ENCODE data around the gene CACNA1H. TPM values are rescaled to one million over a fixed set of nuclear protein-coding genes. Genes with fewer than 3 reads are reported as not detected.

Gene CACNA1H
- total RNA-seq, 1 donor from 2014 or later = 0.02 TPM

DNA sequence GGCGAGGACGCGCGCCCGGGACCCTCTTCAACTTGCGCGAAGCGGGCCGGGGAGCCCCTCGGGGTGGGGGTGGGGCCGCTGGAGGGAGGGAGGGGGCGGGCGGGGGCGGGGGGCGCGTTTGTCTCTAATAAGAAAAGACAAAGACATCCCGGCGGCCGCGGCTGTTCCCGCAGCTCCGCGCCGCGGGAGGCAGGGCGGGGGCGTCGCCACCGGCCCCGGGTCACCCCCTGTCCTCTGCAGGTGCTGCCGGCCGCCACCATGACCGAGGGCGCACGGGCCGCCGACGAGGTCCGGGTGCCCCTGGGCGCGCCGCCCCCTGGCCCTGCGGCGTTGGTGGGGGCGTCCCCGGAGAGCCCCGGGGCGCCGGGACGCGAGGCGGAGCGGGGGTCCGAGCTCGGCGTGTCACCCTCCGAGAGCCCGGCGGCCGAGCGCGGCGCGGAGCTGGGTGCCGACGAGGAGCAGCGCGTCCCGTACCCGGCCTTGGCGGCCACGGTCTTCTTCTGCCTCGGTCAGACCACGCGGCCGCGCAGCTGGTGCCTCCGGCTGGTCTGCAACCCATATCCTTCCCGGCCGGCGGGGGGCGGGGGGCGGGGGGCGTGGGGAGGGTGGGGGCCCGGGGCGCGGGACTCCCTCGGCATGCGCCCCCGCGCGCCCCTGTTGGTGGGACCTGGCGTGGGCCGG, 714 bp downstream of the CACNA1H start:
- intact Hi-C loops (cut with micrococcal nuclease) = no loop called here
- CTCF ChIA-PET = no interaction called here
- DNase-seq = no peak
- TF ChIP-seq CTCF (IDR thresholded peaks at IDR 0.05) = no peak
- Mint-ChIP-seq H3K27ac (no peak overlapping the region), H3K4me1 (peaks cover 5% of the 10 kb centered on the region), H3K9me3 (no peaks in the 10 kb centered on the region), H3K36me3 (ENCODE audit: low read depth) (no peaks in the 10 kb centered on the region), H3K4me3 (no peak overlapping the region), H3K27me3 (peaks cover 13% of the 10 kb centered on the region)
- POLR2A ChIA-PET = no interaction called here
- ATAC-seq (ENCODE audit: low read depth) = no peak

DNA sequence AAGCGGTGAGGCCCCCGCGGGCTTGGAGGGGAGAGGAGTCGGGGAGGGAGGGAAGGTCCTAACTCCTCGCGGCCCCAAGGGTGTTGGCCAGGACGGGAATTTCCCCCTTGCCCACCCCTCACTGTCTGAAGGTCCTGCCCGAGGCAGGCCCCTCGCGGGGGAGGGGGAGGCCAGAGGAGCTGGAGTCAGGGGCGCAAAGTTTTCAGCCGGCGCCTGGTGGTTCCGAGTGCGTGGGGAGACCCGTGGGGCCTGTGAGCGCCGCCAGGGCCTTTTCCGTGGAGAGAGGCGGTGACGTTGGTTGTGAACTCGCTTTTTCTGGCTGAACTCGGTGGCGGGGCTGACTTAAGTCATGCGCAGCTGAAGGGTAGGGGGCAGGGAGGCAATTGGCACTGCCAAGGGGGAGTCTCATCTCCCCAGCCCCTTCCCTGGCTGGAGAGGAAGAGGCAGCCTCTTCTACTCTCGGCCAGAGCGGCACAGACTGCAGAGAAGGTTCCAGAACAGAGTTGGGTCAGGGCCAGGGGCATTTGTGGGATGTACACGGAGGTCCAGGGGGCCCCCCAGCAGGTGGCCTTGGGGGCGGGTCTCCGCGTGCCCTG, 1.5 kb downstream of the CACNA1H start:
- POLR2A ChIA-PET = no interaction called here
- TF ChIP-seq CTCF (IDR thresholded peaks at IDR 0.05) = no peak
- no peaks in the 10 kb centered on the region for H3K36me3 Mint-ChIP-seq (ENCODE audit: low read depth)
- intact Hi-C loops (cut with micrococcal nuclease) = no loop called here
- no peaks in the 10 kb centered on the region for H3K9me3 Mint-ChIP-seq
- H3K4me1 Mint-ChIP-seq = peaks cover 5% of the 10 kb centered on the region
- H3K27me3 Mint-ChIP-seq = peaks cover 13% of the 10 kb centered on the region
- no peak overlapping the region for H3K27ac Mint-ChIP-seq
- H3K4me3 Mint-ChIP-seq = no peak overlapping the region
- CTCF ChIA-PET = no interaction called here
- ATAC-seq (ENCODE audit: low read depth) = no peak
- no peak for DNase-seq

GRCh38 chr16:1154887-1155331, 2.0 kb downstream of the CACNA1H start:
- Mint-ChIP-seq H3K27ac (no peak overlapping the region), H3K4me1 (peaks cover 5% of the 10 kb centered on the region), H3K27me3 (peaks cover 11% of the 10 kb centered on the region), H3K9me3 (no peaks in the 10 kb centered on the region), H3K36me3 (ENCODE audit: low read depth) (no peaks in the 10 kb centered on the region), H3K4me3 (no peak overlapping the region)
- no peak for TF ChIP-seq CTCF (IDR thresholded peaks at IDR 0.05)
- ATAC-seq (ENCODE audit: low read depth) (no peak), DNase-seq (no peak)
- ChIA-PET POLR2A (no interaction called here), CTCF (no interaction called here)
- intact Hi-C loops (cut with micrococcal nuclease) = no loop called here

DNA sequence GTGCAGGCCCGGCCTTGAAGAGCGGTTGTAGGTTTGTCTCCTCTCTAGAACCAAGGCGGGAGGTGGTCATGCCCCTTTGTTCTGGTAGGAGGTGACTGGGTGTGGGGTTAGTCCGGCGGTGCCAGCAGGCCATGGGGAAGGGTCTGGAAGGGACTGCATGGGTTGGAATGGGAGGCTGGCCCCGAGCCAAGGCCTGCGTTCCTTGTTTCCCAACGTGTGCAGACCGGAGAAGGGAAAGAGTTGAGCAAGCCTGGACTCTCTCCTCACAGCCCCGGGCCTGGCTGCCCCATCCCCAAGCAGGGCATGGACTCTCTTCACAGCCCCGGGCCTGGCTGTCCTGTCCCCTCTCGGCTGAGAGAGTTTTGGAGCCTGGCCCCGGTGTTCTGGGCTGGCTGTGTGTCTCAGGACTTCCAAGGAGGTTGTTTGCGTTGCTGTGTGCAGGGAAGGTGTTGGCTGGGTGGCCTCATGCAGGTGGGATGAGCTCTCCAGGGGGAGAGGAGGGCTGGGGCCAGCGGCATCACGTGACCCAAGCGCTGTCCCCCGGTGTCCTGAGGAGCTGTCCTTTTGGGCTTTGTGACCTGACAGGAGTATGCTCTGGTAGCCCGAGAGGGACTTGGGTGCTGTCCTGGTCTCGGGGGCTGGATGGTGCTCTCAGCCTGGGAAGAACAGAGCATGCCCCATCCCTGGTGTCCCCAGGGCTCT, 2.6 kb downstream of the CACNA1H start:
- intact Hi-C loops (cut with micrococcal nuclease) = no loop called here
- ChIA-PET CTCF (no interaction called here), POLR2A (interaction anchor here (0.6 kb wide), 1 partner anchor 16 kb away, joined by 3 read pairs; no protein-coding TSS in a partner anchor)
- Mint-ChIP-seq H3K36me3 (ENCODE audit: low read depth) (no peaks in the 10 kb centered on the region), H3K4me3 (no peak overlapping the region), H3K9me3 (no peaks in the 10 kb centered on the region), H3K27ac (no peak overlapping the region), H3K27me3 (peaks cover 11% of the 10 kb centered on the region), H3K4me1 (peaks cover 5% of the 10 kb centered on the region)
- no peak for DNase-seq
- no peak for ATAC-seq (ENCODE audit: low read depth)
- TF ChIP-seq CTCF (IDR thresholded peaks at IDR 0.05) = no peak
